ENCODE measurements around the gene BRCA2.

- TF ChIP-seq POLR2A (IDR thresholded peaks at IDR 0.05) (no peak), CTCF (IDR thresholded peaks at IDR 0.05) (no peak)
These were observed 99.3 kb downstream of the BRCA2 start for GRCh38 chr13:32414580-32414979.

Measured in esophagus squamous epithelium (tissue), 4 donors.